Thyroid gland (tissue), 4 donors: ENCODE measurements around the gene HNRNPDL.
"Not testable (repeated sequence)": the region's sequence is repeated elsewhere in the genome, so short reads cannot be mapped to it uniquely, and the experiment has no call there.

Experiments used
- POLR2A ChIP-seq, 2 donors: fragments of 450-650 bp; IDR thresholded peaks; one replicate each; pipeline ENCODE4 v1.6.1; 2017; ENCODE audit warnings: antibody characterized with exemption in 2 of 2, mild to moderate bottlenecking in 2 of 2, moderate library complexity in 1 of 2
- TF ChIP-seq, protein P1 (sequence below), 6 experiments: fragments of 200-600 bp in 3 of 6; fragments of 450-650 bp in 3 of 6; sonication (generic) in 3 of 6; IDR thresholded peaks; one replicate each; pipeline ENCODE4 v1.5.1; 2016 to 2019; ENCODE audit warnings: antibody characterized with exemption in 6 of 6, mild to moderate bottlenecking in 2 of 6, inconsistent platforms in 1 of 6, moderate library complexity in 1 of 6

DNA sequence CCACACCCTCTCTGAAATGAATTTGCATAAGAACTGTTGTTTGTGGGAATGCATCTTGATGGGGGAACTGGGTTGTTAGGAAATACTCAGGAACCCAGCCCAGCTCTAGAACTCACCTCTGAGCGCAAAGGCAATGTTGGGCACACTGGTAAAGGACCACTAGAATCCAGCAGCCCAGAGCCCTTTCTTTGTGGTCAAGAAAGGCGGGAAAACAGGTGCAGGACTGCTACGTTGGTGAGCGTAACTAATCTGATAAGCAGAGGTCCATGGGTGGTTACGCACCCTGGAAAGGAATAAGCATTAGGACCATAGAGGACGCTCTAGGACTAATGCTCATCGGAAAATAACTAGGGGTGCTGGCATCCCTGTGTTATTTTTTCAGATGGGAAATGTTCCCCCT is 45.7 kb upstream of the HNRNPDL start:
- TF ChIP-seq, protein P1, sequence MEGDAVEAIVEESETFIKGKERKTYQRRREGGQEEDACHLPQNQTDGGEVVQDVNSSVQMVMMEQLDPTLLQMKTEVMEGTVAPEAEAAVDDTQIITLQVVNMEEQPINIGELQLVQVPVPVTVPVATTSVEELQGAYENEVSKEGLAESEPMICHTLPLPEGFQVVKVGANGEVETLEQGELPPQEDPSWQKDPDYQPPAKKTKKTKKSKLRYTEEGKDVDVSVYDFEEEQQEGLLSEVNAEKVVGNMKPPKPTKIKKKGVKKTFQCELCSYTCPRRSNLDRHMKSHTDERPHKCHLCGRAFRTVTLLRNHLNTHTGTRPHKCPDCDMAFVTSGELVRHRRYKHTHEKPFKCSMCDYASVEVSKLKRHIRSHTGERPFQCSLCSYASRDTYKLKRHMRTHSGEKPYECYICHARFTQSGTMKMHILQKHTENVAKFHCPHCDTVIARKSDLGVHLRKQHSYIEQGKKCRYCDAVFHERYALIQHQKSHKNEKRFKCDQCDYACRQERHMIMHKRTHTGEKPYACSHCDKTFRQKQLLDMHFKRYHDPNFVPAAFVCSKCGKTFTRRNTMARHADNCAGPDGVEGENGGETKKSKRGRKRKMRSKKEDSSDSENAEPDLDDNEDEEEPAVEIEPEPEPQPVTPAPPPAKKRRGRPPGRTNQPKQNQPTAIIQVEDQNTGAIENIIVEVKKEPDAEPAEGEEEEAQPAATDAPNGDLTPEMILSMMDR (IDR thresholded peaks at IDR 0.05) = not testable (repeated sequence)
- TF ChIP-seq POLR2A (IDR thresholded peaks at IDR 0.05) = not testable (repeated sequence)
